K562 (cell line): ENCODE results near the gene SMC5. TPM values are rescaled to one million over a fixed set of nuclear protein-coding genes. Genes with fewer than 3 reads are reported as not detected.

Source experiments
- ATAC-seq: fragments of 200-7000 bp; cut with Tn5 transposase; 3 replicates; pipeline ENCODE4 v1.9.1; 2020; ENCODE audit warnings: moderate library complexity
- BruUV-seq: library from RNA; stranded (reverse); fragments of 400-500 nt; replicated peaks from 2 replicates; lab custom pipeline; 2021; lab: Mats Ljungman, UMichigan
- CTCF ChIA-PET: fragments of 300-600 bp; formaldehyde crosslinking; extraction: SDS; loops from one replicate; lab custom pipeline; 2021; ENCODE audit warnings: low intra/inter-chr PET ratio; lab: Yijun Ruan, JAX
- POLR2A ChIA-PET: fragments of 300-600, 350-650 bp; sonication (Branson Sonifier 250); formaldehyde crosslinking; extraction: SDS; loops from one replicate; lab custom pipeline; 2021; ENCODE audit warnings: antibody characterized with exemption, inconsistent platforms; lab: Yijun Ruan, JAX
- DNase-seq, 4 experiments: peaks; one replicate each; pipeline versions ENCODE4 v3.0.0 to v3.0.0-alpha.2; 2011 to 2018; ENCODE audit warnings: low spot score in 3 of 4, mixed read lengths in 3 of 4; ENCODE audit errors: extremely low read depth in 1 of 4
- FAIRE-seq: peaks from 2 replicates; lab custom pipeline; 2011; peaks lifted over from hg19 to GRCh38; lab: Jason Lieb, UNC
- H2AFZ ChIP-seq: 2 replicates; pipeline ENCODE4 v1.6.0; 2011; ENCODE audit warnings: low read depth, low read length, control low read depth, inconsistent platforms
- H3K27ac ChIP-seq: fragments of 200-600 bp; 3 replicates; pipeline ENCODE4 v1.8.0; 2011; ENCODE audit warnings: low read depth, mild to moderate bottlenecking, control low read depth, inconsistent platforms, low read length, moderate library complexity, mixed read lengths; ENCODE audit errors: extremely low read depth
- H3K27me3 ChIP-seq, 2 experiments: fragments of 300-600 bp in 1 of 2; 2 replicates in 1 of 2; 3 replicates in 1 of 2; pipeline versions ENCODE4 v1.6.0 to v1.8.0; 2011; ENCODE audit warnings: inconsistent platforms in 2 of 2, low read length in 2 of 2, mild to moderate bottlenecking in 1 of 2, mixed read lengths in 1 of 2, moderate library complexity in 1 of 2; ENCODE audit not compliant: control insufficient read depth in 2 of 2, insufficient read depth in 2 of 2
- H3K36me3 ChIP-seq: fragments of 300-600 bp; 3 replicates; pipeline ENCODE4 v1.8.0; 2011; ENCODE audit warnings: mild to moderate bottlenecking, low read length, inconsistent platforms; ENCODE audit not compliant: control insufficient read depth, insufficient read depth
- H3K4me1 ChIP-seq, 2 experiments: fragments of 200-600 bp in 1 of 2; replicated peaks in 1 of 2; 2 replicates in 1 of 2; 3 replicates in 1 of 2; pipeline versions ENCODE4 v1.5.1 to v1.8.0; 2011; ENCODE audit warnings: inconsistent platforms in 2 of 2, low read length in 2 of 2, mild to moderate bottlenecking in 1 of 2, mixed read lengths in 1 of 2, moderate library complexity in 1 of 2; ENCODE audit not compliant: control insufficient read depth in 2 of 2, insufficient read depth in 2 of 2
- H3K4me2 ChIP-seq: 2 replicates; pipeline ENCODE4 v1.6.1; 2011; ENCODE audit warnings: low read length, control low read depth, inconsistent platforms, mixed read lengths; ENCODE audit not compliant: insufficient read depth
- H3K4me3 ChIP-seq: fragments of 200-600 bp; sonication (generic), shearing (Covaris generic); 2 replicates; pipeline ENCODE4 v1.5.1; 2016; ENCODE audit warnings: control low read depth, inconsistent platforms
- H3K79me2 ChIP-seq: fragments of 200-600 bp; 3 replicates; pipeline ENCODE4 v1.8.0; 2011; ENCODE audit warnings: low read length, inconsistent platforms; ENCODE audit not compliant: control insufficient read depth, insufficient read depth
- H3K9ac ChIP-seq, 2 experiments: 2 replicates each; pipeline versions ENCODE4 v1.6.0 to v1.6.1; 2011; ENCODE audit warnings: low read depth in 2 of 2, low read length in 2 of 2, control low read depth in 1 of 2, inconsistent platforms in 1 of 2, mild to moderate bottlenecking in 1 of 2, mixed read lengths in 1 of 2; ENCODE audit not compliant: insufficient read depth in 1 of 2
- H3K9me1 ChIP-seq: one replicate; pipeline ENCODE4 v1.6.0; 2011; ENCODE audit warnings: inconsistent platforms, mild to moderate bottlenecking, low read length, moderate library complexity; ENCODE audit not compliant: control insufficient read depth, insufficient read depth
- H3K9me3 ChIP-seq: replicated peaks from 2 replicates; pipeline ENCODE4 v1.5.1; 2011; ENCODE audit warnings: low read depth, low read length, inconsistent platforms; ENCODE audit not compliant: control insufficient read depth, insufficient read depth
- H4K20me1 ChIP-seq: replicated peaks from 2 replicates; pipeline ENCODE4 v1.6.1; 2011; ENCODE audit warnings: low read length, inconsistent platforms, mixed read lengths; ENCODE audit not compliant: control insufficient read depth, insufficient read depth
- HDAC6 ChIP-seq: IDR thresholded peaks from 2 replicates; pipeline ENCODE4 v1.6.1; 2012; ENCODE audit warnings: low read depth, mild to moderate bottlenecking, control low read depth, inconsistent platforms, low read length, moderate library complexity
- REST ChIP-seq, 2 experiments: fragments of 450-650 bp; formaldehyde crosslinking in 1 of 2; IDR thresholded peaks; 2 replicates each; pipeline versions ENCODE4 v1.4.0 to v1.6.1; 2014 to 2020; ENCODE audit warnings: mild to moderate bottlenecking in 2 of 2, borderline replicate concordance in 1 of 2, low read depth in 1 of 2
- WGBS: fragments of 100-300 bp; shearing (Covaris generic); methylation state at CpG from one replicate; pipeline ENCODE4 v1.1.6; 2016; ENCODE audit warnings: low coverage, mixed read lengths; ENCODE audit not compliant: insufficient coverage; ENCODE audit errors: missing lambda C conversion rate; 5-methylcytosine and 5-hydroxymethylcytosine counted together
- in situ Hi-C: fragments of 300-500 bp; cut with MboI; formaldehyde crosslinking; loops from 4 replicates; pipeline ENCODE4 v1.15.0; 2018; ENCODE audit warnings: inconsistent platforms, mixed read lengths
- intact Hi-C: fragments of 100-400 bp; cut with micrococcal nuclease; formaldehyde crosslinking; loops from 2 replicates; pipeline ENCODE4 v1.14.2; 2022
- polyA plus RNA-seq, 8 experiments: library from polyadenylated mRNA; depleted of rRNA in 4 of 8; stranded (reverse) in 5 of 8; unstranded in 3 of 8; fragments of >200 nt; fragmentation: Nextera tagmentation in 2 of 8; fragmentation: Illumina TruSeq in 1 of 8; extraction: Ambion mirVana in 2 of 8; extraction: Trizol in 1 of 8; gene quantifications; 2 replicates each; pipeline versions ENCODE4 v1.2.1 to v1.2.3, GENCODE V29; 2011 to 2014; ENCODE audit warnings: inconsistent platforms in 1 of 8, missing spikeins in 1 of 8
- total RNA-seq, 7 experiments: library from RNA; depleted of rRNA in 6 of 7; stranded (reverse); fragments of >200 nt in 6 of 7; fragmentation: Illumina TruSeq in 2 of 7; extraction: Trizol in 2 of 7; gene quantifications; 2 replicates each; pipeline versions ENCODE4 v1.2.1 to v1.2.3, GENCODE V29; 2011 to 2021; ENCODE audit warnings: low replicate concordance in 1 of 7

Gene SMC5
- total and polyA plus RNA-seq, 9 of the 15 experiments (the other 6 are each of a cell fraction or from before 2014, with no cell fraction given), result 3.5 to 43.2 (median 21.4) TPM

- no peak overlapping the region for H3K4me3 ChIP-seq
- peaks cover 59% of the 10 kb centered on the region for H3K79me2 ChIP-seq
- no peaks in the 10 kb centered on the region for H3K9me1 ChIP-seq
- ATAC-seq (no peak; the same call in 2 of the 3 replicates), DNase-seq (no peak), FAIRE-seq (no peak)
- intact Hi-C loops, result no loop called here
- H3K4me2 ChIP-seq, result no peak overlapping the region
- H3K9me3 ChIP-seq, result no peaks in the 10 kb centered on the region
- POLR2A ChIA-PET, result interaction anchor here (0.9 to 2.2 kb wide), 2 partner anchors 10 to 16 kb away, joined by 3 to 8 read pairs; no protein-coding TSS in a partner anchor
- H3K9ac ChIP-seq, result no peak overlapping the region
- H3K27me3 ChIP-seq, result no peaks in the 10 kb centered on the region
- no peak for TF ChIP-seq HDAC6
- peak; percentile 85 for TF ChIP-seq REST (IDR thresholded peaks at IDR 0.05; ENCODE audit: borderline replicate concordance)
- 0 out of 2 replicates have a peak, but pooled peaks have one; percentile 28 for TF ChIP-seq REST (CRISPR knock-in tag; IDR thresholded peaks at IDR 0.05; ENCODE audit: low read depth)
- no peak overlapping the region for H3K27ac ChIP-seq
- CTCF ChIA-PET, result no interaction called here
- H3K36me3 ChIP-seq, result peaks cover 20% of the 10 kb centered on the region; the same call in 1 of the 3 replicates
- no TSS peak for BruUV-seq
- H2AFZ ChIP-seq, result no peak overlapping the region
- WGBS, result 63% methylated on average over 7 of the region's 10 CpGs
- in situ Hi-C loops, result no loop called here
- H4K20me1 ChIP-seq, result peaks cover 26% of the 10 kb centered on the region
- H3K4me1 ChIP-seq, result no peaks in the 10 kb centered on the region; a peak in 1 of 5 replicates
Measured at GRCh38 chr9:70389621-70390266, 131.0 kb downstream of the SMC5 start.
